Measurements from ENCODE around the gene RNU6-9.

The RNU6-9 gene

GRCh38 chr19:900043-900301, 6.7 kb downstream of the RNU6-9 start:
- peaks cover 5% of the 10 kb centered on the region; the same call in 1 of the 2 replicates for H3F3A ChIP-seq (ENCODE audit: insufficient read depth)
- no peaks in the 10 kb centered on the region for H3K79me2 ChIP-seq (ENCODE audit: insufficient read depth, low read length)
- no peaks in the 10 kb centered on the region for H3K9me3 ChIP-seq (ENCODE audit: insufficient read depth, low read length)
- H2AFZ ChIP-seq (ENCODE audit: low read depth, low read length, severe bottlenecking): no peak overlapping the region
- H3K27me3 ChIP-seq (ENCODE audit: low read length): no peaks in the 10 kb centered on the region
- H3K27ac ChIP-seq (ENCODE audit: low read depth, low read length): no peak overlapping the region
- H3K4me2 ChIP-seq (ENCODE audit: low read depth, low read length, poor library complexity, severe bottlenecking): no peak overlapping the region
- H4K20me1 ChIP-seq (ENCODE audit: low read depth, low read length): no peaks in the 10 kb centered on the region
- H3K4me3 ChIP-seq (ENCODE audit: insufficient read depth, low read length, poor library complexity, severe bottlenecking): no peak overlapping the region
- no peak overlapping the region for H3K9ac ChIP-seq (ENCODE audit: low read length)
- no peaks in the 10 kb centered on the region for H3K9me2 ChIP-seq (replicated peaks; ENCODE audit: insufficient read depth, low read length)
- TF ChIP-seq, protein P1, sequence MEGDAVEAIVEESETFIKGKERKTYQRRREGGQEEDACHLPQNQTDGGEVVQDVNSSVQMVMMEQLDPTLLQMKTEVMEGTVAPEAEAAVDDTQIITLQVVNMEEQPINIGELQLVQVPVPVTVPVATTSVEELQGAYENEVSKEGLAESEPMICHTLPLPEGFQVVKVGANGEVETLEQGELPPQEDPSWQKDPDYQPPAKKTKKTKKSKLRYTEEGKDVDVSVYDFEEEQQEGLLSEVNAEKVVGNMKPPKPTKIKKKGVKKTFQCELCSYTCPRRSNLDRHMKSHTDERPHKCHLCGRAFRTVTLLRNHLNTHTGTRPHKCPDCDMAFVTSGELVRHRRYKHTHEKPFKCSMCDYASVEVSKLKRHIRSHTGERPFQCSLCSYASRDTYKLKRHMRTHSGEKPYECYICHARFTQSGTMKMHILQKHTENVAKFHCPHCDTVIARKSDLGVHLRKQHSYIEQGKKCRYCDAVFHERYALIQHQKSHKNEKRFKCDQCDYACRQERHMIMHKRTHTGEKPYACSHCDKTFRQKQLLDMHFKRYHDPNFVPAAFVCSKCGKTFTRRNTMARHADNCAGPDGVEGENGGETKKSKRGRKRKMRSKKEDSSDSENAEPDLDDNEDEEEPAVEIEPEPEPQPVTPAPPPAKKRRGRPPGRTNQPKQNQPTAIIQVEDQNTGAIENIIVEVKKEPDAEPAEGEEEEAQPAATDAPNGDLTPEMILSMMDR (IDR thresholded peaks at IDR 0.05; ENCODE audit: insufficient read depth, low read length, poor library complexity, severe bottlenecking): no peak
- no peak for TF ChIP-seq EZH2phosphoT487 (conservative IDR thresholded peaks at IDR 0.05; ENCODE audit: low read length)
- H3K36me3 ChIP-seq (ENCODE audit: low read length): no peaks in the 10 kb centered on the region

- no peak overlapping the region for H2AFZ ChIP-seq (ENCODE audit: low read depth, low read length, severe bottlenecking)
- H3K9me2 ChIP-seq (replicated peaks; ENCODE audit: insufficient read depth, low read length): no peaks in the 10 kb centered on the region
- no peaks in the 10 kb centered on the region for H4K20me1 ChIP-seq (ENCODE audit: low read depth, low read length)
- H3K4me2 ChIP-seq (ENCODE audit: low read depth, low read length, poor library complexity, severe bottlenecking): no peak overlapping the region
- no peaks in the 10 kb centered on the region for H3K79me2 ChIP-seq (ENCODE audit: insufficient read depth, low read length)
- H3K27ac ChIP-seq (ENCODE audit: low read depth, low read length): no peak overlapping the region
- no peak overlapping the region for H3K9ac ChIP-seq (ENCODE audit: low read length)
- peaks cover 5% of the 10 kb centered on the region; the same call in 1 of the 2 replicates for H3F3A ChIP-seq (ENCODE audit: insufficient read depth)
- H3K9me3 ChIP-seq (ENCODE audit: insufficient read depth, low read length): no peaks in the 10 kb centered on the region
- no peaks in the 10 kb centered on the region for H3K36me3 ChIP-seq (ENCODE audit: low read length)
- H3K4me3 ChIP-seq (ENCODE audit: insufficient read depth, low read length, poor library complexity, severe bottlenecking): no peak overlapping the region
- H3K27me3 ChIP-seq (ENCODE audit: low read length): no peaks in the 10 kb centered on the region
- TF ChIP-seq, protein P1 (IDR thresholded peaks at IDR 0.05; ENCODE audit: insufficient read depth, low read length, poor library complexity, severe bottlenecking): no peak
- no peak for TF ChIP-seq EZH2phosphoT487 (conservative IDR thresholded peaks at IDR 0.05; ENCODE audit: low read length)
Observed at GRCh38 chr19:900302-901111, 7.2 kb downstream of the RNU6-9 start.

GRCh38 chr19:901216-902092, 8.2 kb downstream of the RNU6-9 start:
- no peaks in the 10 kb centered on the region for H4K20me1 ChIP-seq (ENCODE audit: low read depth, low read length)
- no peak overlapping the region for H3K4me3 ChIP-seq (ENCODE audit: insufficient read depth, low read length, poor library complexity, severe bottlenecking)
- no peaks in the 10 kb centered on the region for H3K9me3 ChIP-seq (ENCODE audit: insufficient read depth, low read length)
- no peaks in the 10 kb centered on the region for H3K36me3 ChIP-seq (ENCODE audit: low read length)
- peaks cover 5% of the 10 kb centered on the region; the same call in 1 of the 2 replicates for H3F3A ChIP-seq (ENCODE audit: insufficient read depth)
- TF ChIP-seq, protein P1 (IDR thresholded peaks at IDR 0.05; ENCODE audit: insufficient read depth, low read length, poor library complexity, severe bottlenecking): no peak
- TF ChIP-seq EZH2phosphoT487 (conservative IDR thresholded peaks at IDR 0.05; ENCODE audit: low read length): no peak
- no peak overlapping the region for H2AFZ ChIP-seq (ENCODE audit: low read depth, low read length, severe bottlenecking)
- H3K9ac ChIP-seq (ENCODE audit: low read length): no peak overlapping the region
- no peaks in the 10 kb centered on the region for H3K9me2 ChIP-seq (replicated peaks; ENCODE audit: insufficient read depth, low read length)
- no peaks in the 10 kb centered on the region for H3K79me2 ChIP-seq (ENCODE audit: insufficient read depth, low read length)
- no peak overlapping the region for H3K4me2 ChIP-seq (ENCODE audit: low read depth, low read length, poor library complexity, severe bottlenecking)
- no peak overlapping the region for H3K27ac ChIP-seq (ENCODE audit: low read depth, low read length)
- H3K27me3 ChIP-seq (ENCODE audit: low read length): no peaks in the 10 kb centered on the region
